Smooth muscle cell (in vitro differentiated cells): ENCODE measurements around the gene CDC42BPB. TPM values are rescaled to one million over a fixed set of nuclear protein-coding genes. Genes with fewer than 3 reads are reported as not detected.

Experiments
- DNase-seq: peaks from one replicate; lab custom pipeline; 2025; ENCODE audit not compliant: unreplicated experiment; lab: John Stamatoyannopoulos, UW
- H2AFZ ChIP-seq: fragments of 200-600 bp; sonication (generic); 2 replicates; pipeline ENCODE4 v1.6.0; 2016; ENCODE audit warnings: antibody characterized with exemption, low read depth, mild to moderate bottlenecking
- H3F3A ChIP-seq: fragments of 200-600 bp; sonication (generic); 2 replicates; pipeline ENCODE4 v1.6.0; 2017; ENCODE audit warnings: antibody characterized with exemption, low read depth
- H3K27ac ChIP-seq: fragments of 200-600 bp; sonication (generic); 2 replicates; pipeline ENCODE4 v1.5.1; 2016; ENCODE audit warnings: low read depth, mild to moderate bottlenecking
- H3K27me3 ChIP-seq: fragments of 200-600 bp; sonication (generic); 2 replicates; pipeline ENCODE4 v1.6.1; 2016; ENCODE audit warnings: low read depth, mild to moderate bottlenecking
- H3K36me3 ChIP-seq: fragments of 200-600 bp; sonication (generic); 2 replicates; pipeline ENCODE4 v1.5.1; 2016; ENCODE audit warnings: low read depth
- H3K4me1 ChIP-seq: fragments of 200-600 bp; sonication (generic); 2 replicates; pipeline ENCODE4 v1.5.1; 2016; ENCODE audit warnings: low read depth
- H3K4me2 ChIP-seq: fragments of 200-600 bp; sonication (generic); 2 replicates; pipeline ENCODE4 v1.6.0; 2016; ENCODE audit warnings: mild to moderate bottlenecking
- H3K4me3 ChIP-seq: fragments of 200-600 bp; sonication (generic); 2 replicates; pipeline ENCODE4 v1.5.1; 2016; ENCODE audit warnings: mild to moderate bottlenecking
- H3K79me2 ChIP-seq: fragments of 200-600 bp; sonication (generic); 2 replicates; pipeline ENCODE4 v1.6.0; 2016; ENCODE audit warnings: low read depth, mild to moderate bottlenecking
- H3K9ac ChIP-seq: fragments of 200-600 bp; sonication (generic); 2 replicates; pipeline ENCODE4 v1.6.0; 2016; ENCODE audit warnings: low read depth
- H3K9me3 ChIP-seq: fragments of 200-600 bp; sonication (generic); replicated peaks from 2 replicates; pipeline ENCODE4 v1.5.1; 2016; ENCODE audit warnings: low read depth
- H4K20me1 ChIP-seq: fragments of 200-600 bp; sonication (generic); 2 replicates; pipeline ENCODE4 v1.6.0; 2016; ENCODE audit warnings: low read depth
- CTCF ChIP-seq: fragments of 200-600 bp; sonication (generic); IDR thresholded peaks from 2 replicates; pipeline ENCODE4 v1.5.1; 2017; ENCODE audit warnings: borderline replicate concordance, mild to moderate bottlenecking, antibody characterized with exemption; ENCODE audit not compliant: insufficient read depth, poor library complexity, severe bottlenecking
- WGBS: methylation state at CpG from one replicate; pipeline ENCODE4 v1.1.7; 2016; ENCODE audit warnings: low lambda C conversion rate; 5-methylcytosine and 5-hydroxymethylcytosine counted together
- polyA plus RNA-seq: library from polyadenylated mRNA; unstranded; fragments of >200 nt; fragmentation: Nextera tagmentation; extraction: Ambion mirVana; gene quantifications from 2 replicates; pipeline ENCODE4 v1.2.1, GENCODE V29; 2016
- total RNA-seq: library from RNA; depleted of rRNA; stranded (reverse); fragments of >200 nt; gene quantifications from 2 replicates; pipeline ENCODE4 v1.2.3, GENCODE V29; 2014

CDC42BPB gene
- total and polyA plus RNA-seq, 2 experiments from 2014 or later = 11.3 to 71.2 TPM

- Histone ChIP-seq H3K4me1 (no peaks in the 10 kb centered on the region), H3K27ac (no peak overlapping the region), H4K20me1 (peaks cover under 1% of the 10 kb centered on the region), H3K9me3 (no peaks in the 10 kb centered on the region), H3F3A (no peaks in the 10 kb centered on the region), H3K9ac (no peak overlapping the region), H3K4me3 (no peak overlapping the region), H3K79me2 (no peaks in the 10 kb centered on the region), H3K4me2 (no peak overlapping the region), H3K27me3 (no peaks in the 10 kb centered on the region), H2AFZ (no peak overlapping the region), H3K36me3 (peaks cover 27% of the 10 kb centered on the region)
- WGBS = 98% methylated on average over 3 of the region's 3 CpGs
- no peak for DNase-seq
- no peak for TF ChIP-seq CTCF
Measured at GRCh38 chr14:102965282-102965681, 92.1 kb downstream of the CDC42BPB start.

- Histone ChIP-seq H3K36me3 (peaks cover 23% of the 10 kb centered on the region), H3K9me3 (no peaks in the 10 kb centered on the region), H3K79me2 (no peaks in the 10 kb centered on the region), H3K4me1 (no peaks in the 10 kb centered on the region), H3K9ac (no peak overlapping the region), H2AFZ (no peak overlapping the region), H4K20me1 (no peaks in the 10 kb centered on the region), H3K27ac (no peak overlapping the region), H3K27me3 (no peaks in the 10 kb centered on the region), H3F3A (no peaks in the 10 kb centered on the region), H3K4me2 (no peak overlapping the region), H3K4me3 (no peak overlapping the region)
- WGBS = 98% methylated on average over 39 of the region's 39 CpGs
- TF ChIP-seq CTCF = no peak
- DNase-seq = no peak
Measured at GRCh38 chr14:102964152-102964730, 93.1 kb downstream of the CDC42BPB start.

GRCh38 chr14:102962111-102962627, 95.2 kb downstream of the CDC42BPB start:
- peaks cover 7% of the 10 kb centered on the region for H4K20me1 ChIP-seq
- no peaks in the 10 kb centered on the region for H3K9me3 ChIP-seq
- no peaks in the 10 kb centered on the region for H3K27me3 ChIP-seq
- H3K4me2 ChIP-seq = no peak overlapping the region
- peaks cover 20% of the 10 kb centered on the region for H3K36me3 ChIP-seq
- WGBS = 98% methylated on average over 9 of the region's 9 CpGs
- H3K79me2 ChIP-seq = no peaks in the 10 kb centered on the region
- no peak for DNase-seq
- H2AFZ ChIP-seq = no peak overlapping the region
- no peak overlapping the region for H3K27ac ChIP-seq
- H3F3A ChIP-seq = no peaks in the 10 kb centered on the region
- no peak overlapping the region for H3K4me3 ChIP-seq
- TF ChIP-seq CTCF = no peak
- no peak overlapping the region for H3K9ac ChIP-seq
- H3K4me1 ChIP-seq = no peaks in the 10 kb centered on the region

GRCh38 chr14:102958461-102958860, 98.9 kb downstream of the CDC42BPB start:
- no peak for DNase-seq
- H3K9ac ChIP-seq = no peak overlapping the region
- H2AFZ ChIP-seq = no peak overlapping the region
- no peaks in the 10 kb centered on the region for H3K79me2 ChIP-seq
- no peaks in the 10 kb centered on the region for H3F3A ChIP-seq
- H3K9me3 ChIP-seq = no peaks in the 10 kb centered on the region
- H3K4me2 ChIP-seq = no peak overlapping the region
- WGBS = 98% methylated on average over 10 of the region's 10 CpGs
- peaks cover 28% of the 10 kb centered on the region for H4K20me1 ChIP-seq
- H3K4me1 ChIP-seq = no peaks in the 10 kb centered on the region
- H3K27me3 ChIP-seq = no peaks in the 10 kb centered on the region
- peaks cover 29% of the 10 kb centered on the region for H3K36me3 ChIP-seq
- H3K27ac ChIP-seq = no peak overlapping the region
- TF ChIP-seq CTCF = no peak
- H3K4me3 ChIP-seq = no peak overlapping the region
